Testis (tissue), 3 donors: ENCODE data around the gene MEIS2. TPM values are rescaled to one million over a fixed set of nuclear protein-coding genes. Genes with fewer than 3 reads are reported as not detected.

ENCODE experiments used
- DNase-seq: peaks from one replicate; pipeline ENCODE4 v3.0.0-alpha.2; 2019
- H3K27ac ChIP-seq, 2 donors: fragments of 200-600 bp; sonication (generic); one replicate each; pipeline ENCODE4 v1.5.1; 2019
- H3K27me3 ChIP-seq: fragments of 200-600 bp; sonication (generic); one replicate; pipeline ENCODE4 v1.5.1; 2019
- H3K36me3 ChIP-seq: fragments of 200-600 bp; sonication (generic); one replicate; pipeline ENCODE4 v1.5.1; 2017; ENCODE audit warnings: low read depth; ENCODE audit errors: missing control alignments
- H3K4me1 ChIP-seq: fragments of 200-600 bp; sonication (generic); one replicate; pipeline ENCODE4 v1.5.1; 2019
- H3K4me3 ChIP-seq, 2 donors: fragments of 200-600 bp; sonication (generic); one replicate each; pipeline ENCODE4 v1.5.1; 2017 to 2019
- H3K9me3 ChIP-seq: fragments of 200-600 bp; sonication (generic); one replicate; pipeline ENCODE4 v1.5.1; 2017
- POLR2A ChIP-seq: fragments of 450-650 bp; IDR thresholded peaks from one replicate; pipeline ENCODE4 v1.6.1; 2017; ENCODE audit warnings: antibody characterized with exemption, mild to moderate bottlenecking, moderate library complexity
- WGBS, 2 donors: methylation state at CpG; one replicate each; pipeline ENCODE4 v1.1.5; 2018; 5-methylcytosine and 5-hydroxymethylcytosine counted together
- intact Hi-C: fragments of 100-400 bp; cut with DNase I; formaldehyde crosslinking; loops from one replicate; pipeline ENCODE4 v1.15.1; 2023; ENCODE audit warnings: low total_unique reads
- polyA plus RNA-seq: library from polyadenylated mRNA; stranded (reverse); fragments of 350-450 nt; fragmentation: Illumina TruSeq; extraction: RNeasy Lipid Tissue Mini Kit (QIAGEN cat#74804); gene quantifications from one replicate; pipeline ENCODE4 v1.2.3, GENCODE V29; 2014; ENCODE audit warnings: low read depth, low replicate concordance; ENCODE audit not compliant: insufficient read depth
- total RNA-seq, 2 donors: library from RNA; depleted of rRNA; stranded (reverse); fragments of >200 nt; gene quantifications; one replicate each; pipeline ENCODE4 v1.2.3, GENCODE V29; 2016
- TF ChIP-seq, protein P1 (sequence below), 3 experiments: fragments of 450-650 bp in 2 of 3; fragments of 200-600 bp in 1 of 3; sonication (generic) in 1 of 3; IDR thresholded peaks; one replicate each; pipeline ENCODE4 v1.5.1; 2016 to 2019; ENCODE audit warnings: antibody characterized with exemption in 3 of 3, mild to moderate bottlenecking in 2 of 3, moderate library complexity in 1 of 3

MEIS2 gene
- total and polyA plus RNA-seq, 3 donors from 2014 or later = 7.0 to 19.4 (median 15.7) TPM

DNA sequence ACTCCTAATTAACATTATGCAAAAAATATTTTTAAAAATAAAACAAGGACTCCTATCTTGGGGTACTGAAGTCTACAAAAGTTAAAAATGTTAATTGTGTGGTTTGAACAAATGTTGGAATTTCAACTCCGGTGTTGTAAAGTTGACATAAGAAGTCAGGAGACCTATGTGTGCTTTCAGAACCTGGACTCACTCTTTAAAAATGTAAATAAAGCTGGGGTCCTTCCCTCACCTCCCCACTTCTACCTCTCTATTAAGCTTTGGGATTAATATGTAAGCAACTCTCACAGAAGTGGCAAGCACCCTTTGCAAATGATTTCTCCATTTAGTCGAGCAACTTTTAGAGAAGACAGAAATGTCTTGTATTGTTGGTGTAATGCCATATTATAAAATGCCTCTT, 11.9 kb downstream of the MEIS2 start:
- WGBS, 2 donors = 77 to 82% methylated on average over 2 of the region's 2 CpGs
- H3K27ac ChIP-seq = no peak overlapping the region
- H3K36me3 ChIP-seq = no peaks in the 10 kb centered on the region
- H3K4me3 ChIP-seq = no peak overlapping the region
- TF ChIP-seq, protein P1, sequence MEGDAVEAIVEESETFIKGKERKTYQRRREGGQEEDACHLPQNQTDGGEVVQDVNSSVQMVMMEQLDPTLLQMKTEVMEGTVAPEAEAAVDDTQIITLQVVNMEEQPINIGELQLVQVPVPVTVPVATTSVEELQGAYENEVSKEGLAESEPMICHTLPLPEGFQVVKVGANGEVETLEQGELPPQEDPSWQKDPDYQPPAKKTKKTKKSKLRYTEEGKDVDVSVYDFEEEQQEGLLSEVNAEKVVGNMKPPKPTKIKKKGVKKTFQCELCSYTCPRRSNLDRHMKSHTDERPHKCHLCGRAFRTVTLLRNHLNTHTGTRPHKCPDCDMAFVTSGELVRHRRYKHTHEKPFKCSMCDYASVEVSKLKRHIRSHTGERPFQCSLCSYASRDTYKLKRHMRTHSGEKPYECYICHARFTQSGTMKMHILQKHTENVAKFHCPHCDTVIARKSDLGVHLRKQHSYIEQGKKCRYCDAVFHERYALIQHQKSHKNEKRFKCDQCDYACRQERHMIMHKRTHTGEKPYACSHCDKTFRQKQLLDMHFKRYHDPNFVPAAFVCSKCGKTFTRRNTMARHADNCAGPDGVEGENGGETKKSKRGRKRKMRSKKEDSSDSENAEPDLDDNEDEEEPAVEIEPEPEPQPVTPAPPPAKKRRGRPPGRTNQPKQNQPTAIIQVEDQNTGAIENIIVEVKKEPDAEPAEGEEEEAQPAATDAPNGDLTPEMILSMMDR (IDR thresholded peaks at IDR 0.05) = no peak
- TF ChIP-seq POLR2A = no peak
- peaks cover 4% of the 10 kb centered on the region for H3K4me1 ChIP-seq
- no peaks in the 10 kb centered on the region for H3K9me3 ChIP-seq
- H3K27me3 ChIP-seq = no peaks in the 10 kb centered on the region
- DNase-seq = no peak
- intact Hi-C loops = no loop called here

DNA sequence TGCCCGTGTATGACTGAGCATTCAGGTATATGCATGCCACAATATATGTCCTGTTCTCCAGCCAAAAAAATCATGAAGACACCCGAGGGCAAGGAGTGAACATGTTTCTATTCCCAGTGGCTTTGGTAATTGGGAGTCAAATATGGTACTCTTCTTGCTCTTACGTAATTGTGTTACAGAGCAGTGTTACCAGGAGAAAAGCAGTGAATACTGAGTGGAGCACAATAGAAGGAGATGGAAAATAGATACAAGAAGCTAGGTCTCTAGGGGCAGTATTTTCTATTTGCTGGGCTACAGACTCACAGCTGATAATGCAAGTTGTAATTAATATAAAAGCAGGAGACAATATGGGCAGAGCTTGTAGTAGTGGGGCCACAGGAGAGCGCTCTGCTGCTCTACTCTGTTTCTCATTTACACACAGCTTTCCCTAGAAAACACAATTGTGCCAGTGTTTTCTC, 13.2 kb downstream of the MEIS2 start:
- intact Hi-C loops = no loop called here
- H3K27ac ChIP-seq = peak overlapping the region in 1 of 2 donors; percentile 46
- no peak overlapping the region for H3K4me3 ChIP-seq
- H3K9me3 ChIP-seq = no peaks in the 10 kb centered on the region
- WGBS, 2 donors = 83 to 87% methylated on average over 4 of the region's 4 CpGs
- no peak for DNase-seq
- H3K36me3 ChIP-seq = no peaks in the 10 kb centered on the region
- H3K4me1 ChIP-seq = peaks cover 4% of the 10 kb centered on the region
- no peaks in the 10 kb centered on the region for H3K27me3 ChIP-seq
- no peak for TF ChIP-seq POLR2A
- TF ChIP-seq, protein P1 (IDR thresholded peaks at IDR 0.05) = no peak

DNA sequence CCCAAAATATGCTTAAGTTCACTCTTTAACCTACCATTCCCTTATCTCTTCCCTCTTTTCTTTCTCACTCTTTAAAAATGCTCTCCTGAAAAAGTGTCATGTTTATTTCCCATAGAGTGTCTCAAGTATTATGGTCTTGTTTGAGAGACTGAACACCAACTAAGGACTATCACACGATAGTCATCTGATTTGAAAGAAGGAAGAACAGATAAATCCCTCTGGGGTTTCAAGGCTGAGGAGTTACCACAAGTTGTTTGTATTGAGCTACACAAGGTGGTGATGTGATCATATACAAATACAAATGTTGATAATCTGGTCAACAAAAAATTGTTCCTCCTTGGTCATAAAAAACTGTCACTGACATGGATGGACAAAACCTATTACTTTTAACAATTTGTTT, 13.8 kb downstream of the MEIS2 start:
- TF ChIP-seq POLR2A = no peak
- TF ChIP-seq, protein P1 (IDR thresholded peaks at IDR 0.05) = no peak

DNA sequence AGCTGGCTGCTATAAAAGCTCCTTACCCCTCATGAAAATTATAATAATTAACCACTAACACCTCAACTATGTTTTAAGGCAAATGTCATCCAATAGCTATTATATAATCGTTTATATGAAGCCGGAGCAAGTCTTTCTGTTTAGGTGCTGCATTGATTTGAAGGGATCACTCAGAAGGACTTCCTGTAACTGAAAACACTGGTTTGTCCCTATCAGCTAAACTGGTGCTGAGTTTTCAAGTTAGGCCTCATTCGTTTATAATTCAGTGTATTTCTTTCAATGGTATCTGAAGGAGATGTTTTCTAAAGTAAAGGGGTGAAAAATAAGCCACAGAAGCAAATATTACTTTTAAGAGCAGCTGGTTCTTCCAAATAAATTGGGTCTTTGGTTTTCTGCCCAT, 14.2 kb downstream of the MEIS2 start:
- H3K27ac ChIP-seq = peak overlapping the region in 1 of 2 donors; percentile 46

More for the DNA sequence above, 13.8 kb downstream of the MEIS2 start:
- intact Hi-C loops = no loop called here
- no peaks in the 10 kb centered on the region for H3K27me3 ChIP-seq
- no peaks in the 10 kb centered on the region for H3K36me3 ChIP-seq
- no peaks in the 10 kb centered on the region for H3K9me3 ChIP-seq
- no peak overlapping the region for H3K4me3 ChIP-seq
- peaks cover 4% of the 10 kb centered on the region for H3K4me1 ChIP-seq
- no peak for DNase-seq
- WGBS, 2 donors = 38 to 49% methylated on average over 1 of the region's 1 CpG
- H3K27ac ChIP-seq = peak overlapping the region in 1 of 2 donors; percentile 46

DNA sequence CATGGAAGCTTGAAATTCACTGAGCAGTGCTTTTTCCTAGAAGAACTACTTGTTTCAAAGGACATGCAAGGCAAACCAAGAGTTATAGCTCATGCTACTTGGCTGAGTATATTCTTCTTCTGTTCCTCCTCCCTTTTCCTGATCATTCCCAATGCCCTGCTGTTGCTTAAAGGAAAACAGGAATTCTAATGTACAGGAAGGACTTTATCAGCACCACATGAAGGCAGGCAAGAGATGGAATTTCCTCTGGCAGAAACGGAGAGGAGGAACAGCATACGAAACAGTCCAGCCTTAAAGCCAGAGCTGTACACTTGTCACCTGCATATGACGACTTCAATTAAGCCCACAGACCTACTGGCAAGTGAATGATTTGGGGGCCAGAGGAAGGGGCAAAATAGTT, 15.7 kb downstream of the MEIS2 start:
- intact Hi-C loops = no loop called here
- H3K4me3 ChIP-seq = no peak overlapping the region
- no peak for DNase-seq
- peaks cover 9% of the 10 kb centered on the region for H3K4me1 ChIP-seq
- no peaks in the 10 kb centered on the region for H3K9me3 ChIP-seq
- H3K27ac ChIP-seq = no peak overlapping the region
- no peaks in the 10 kb centered on the region for H3K27me3 ChIP-seq
- H3K36me3 ChIP-seq = no peaks in the 10 kb centered on the region
- 78 to 80% methylated on average over 3 of the region's 3 CpGs for WGBS, 2 donors
- TF ChIP-seq, protein P1 (IDR thresholded peaks at IDR 0.05) = no peak
- no peak for TF ChIP-seq POLR2A

More for the DNA sequence above, 14.2 kb downstream of the MEIS2 start:
- WGBS, 2 donors = 43 to 46% methylated on average over 3 of the region's 3 CpGs
- H3K4me3 ChIP-seq = no peak overlapping the region
- intact Hi-C loops = no loop called here
- no peaks in the 10 kb centered on the region for H3K9me3 ChIP-seq
- H3K36me3 ChIP-seq = no peaks in the 10 kb centered on the region
- peaks cover 4% of the 10 kb centered on the region for H3K4me1 ChIP-seq
- no peaks in the 10 kb centered on the region for H3K27me3 ChIP-seq
- DNase-seq = no peak
- TF ChIP-seq, protein P1 (IDR thresholded peaks at IDR 0.05) = no peak
- no peak for TF ChIP-seq POLR2A
